K562 (cell line): ENCODE data around the gene PPP1R13L. TPM values are rescaled to one million over a fixed set of nuclear protein-coding genes. Genes with fewer than 3 reads are reported as not detected.

ENCODE experiments used
- BCOR ChIP-seq: fragments of 450-650 bp; IDR thresholded peaks from 2 replicates; pipeline ENCODE4 v1.6.1; 2016
- CBX3 ChIP-seq, 2 experiments: IDR thresholded peaks; 1 replicate in 1 of 2; 2 replicates in 1 of 2; pipeline ENCODE4 v1.6.1; 2012; ENCODE audit warnings: inconsistent platforms in 2 of 2, low read length in 2 of 2, borderline replicate concordance in 1 of 2, control low read depth in 1 of 2
- CC2D1A ChIP-seq: fragments of 450-650 bp; IDR thresholded peaks from 2 replicates; pipeline ENCODE4 v1.6.1; 2017; ENCODE audit warnings: mild to moderate bottlenecking
- CCAR2 ChIP-seq: fragments of 200-400 bp; formaldehyde crosslinking; IDR thresholded peaks from 2 replicates; pipeline ENCODE4 v1.6.1; 2017; ENCODE audit warnings: mild to moderate bottlenecking, low read depth, low read length
- CTBP1 ChIP-seq: fragments of 450-650 bp; IDR thresholded peaks from 2 replicates; pipeline ENCODE4 v1.6.1; 2016; ENCODE audit warnings: borderline replicate concordance
- GTF2A2 ChIP-seq: IDR thresholded peaks from 2 replicates; pipeline ENCODE4 v1.6.1; 2016; ENCODE audit warnings: mild to moderate bottlenecking, missing genetic modification characterization, missing compliant biosample characterization
- HNRNPLL ChIP-seq: fragments of 200-400 bp; formaldehyde crosslinking; IDR thresholded peaks from 2 replicates; pipeline ENCODE4 v1.6.1; 2017; ENCODE audit warnings: low read length, low read depth, mild to moderate bottlenecking; ENCODE audit not compliant: poor library complexity, severe bottlenecking
- MEF2A ChIP-seq: IDR thresholded peaks from 2 replicates; pipeline ENCODE4 v1.6.1; 2011; ENCODE audit warnings: low read depth, mild to moderate bottlenecking, low read length, moderate library complexity; ENCODE audit not compliant: control insufficient read depth
- MTA3 ChIP-seq: fragments of 450-650 bp; formaldehyde crosslinking; IDR thresholded peaks from 2 replicates; pipeline ENCODE4 v1.6.1; 2017; ENCODE audit warnings: mild to moderate bottlenecking, borderline replicate concordance
- PRMT5 ChIP-seq: sonication (generic); formaldehyde crosslinking; IDR thresholded peaks from 2 replicates; pipeline ENCODE4 v1.5.0; 2020; ENCODE audit warnings: missing genetic modification reagents
- SAFB2 ChIP-seq: fragments of 200-400 bp; formaldehyde crosslinking; IDR thresholded peaks from 2 replicates; pipeline ENCODE4 v1.6.1; 2018; ENCODE audit warnings: borderline replicate concordance, low read length, low read depth, moderate library complexity; ENCODE audit not compliant: severe bottlenecking
- STAT5B ChIP-seq: fragments of 250-450 bp; sonication (Bioruptor Pico); IDR thresholded peaks from 2 replicates; pipeline ENCODE4 v1.8.0; 2021; ENCODE audit warnings: mild to moderate bottlenecking, inconsistent platforms
- TAF9B ChIP-seq: fragments of 450-650 bp; IDR thresholded peaks from 2 replicates; pipeline ENCODE4 v1.6.1; 2018; ENCODE audit warnings: mild to moderate bottlenecking; ENCODE audit not compliant: partially characterized antibody
- TBP ChIP-seq: optimal IDR thresholded peaks from 2 replicates; pipeline ENCODE3; 2011; ENCODE audit warnings: low read depth, low read length, improper control_type of control experiment
- TFAM ChIP-seq: fragments of 250-450 bp; sonication (Bioruptor Pico); conservative IDR thresholded peaks from 2 replicates; pipeline ENCODE4 v1.5.0; 2021; ENCODE audit warnings: mild to moderate bottlenecking, moderate library complexity
- TOE1 ChIP-seq, 2 experiments: fragments of 450-650 bp in 1 of 2; sonication (generic) in 1 of 2; formaldehyde crosslinking in 1 of 2; IDR thresholded peaks; 2 replicates each; pipeline versions ENCODE4 v1.7.1 to v1.8.0; 2016 to 2022; ENCODE audit warnings: borderline replicate concordance in 2 of 2, mild to moderate bottlenecking in 2 of 2, antibody characterized with exemption in 1 of 2, inconsistent platforms in 1 of 2, low read depth in 1 of 2, missing genetic modification reagents in 1 of 2, moderate library complexity in 1 of 2
- ZFP36 ChIP-seq: fragments of 150-350 bp; IDR thresholded peaks from 2 replicates; pipeline ENCODE4 v1.6.1; 2018; ENCODE audit warnings: low read length, low read depth; ENCODE audit not compliant: partially characterized antibody
- ZNF12 ChIP-seq: sonication (generic); formaldehyde crosslinking; IDR thresholded peaks from 2 replicates; pipeline ENCODE4 v1.4.0; 2020; ENCODE audit warnings: mild to moderate bottlenecking, missing genetic modification reagents
- ZNF232 ChIP-seq: sonication (generic); formaldehyde crosslinking; IDR thresholded peaks from 2 replicates; pipeline ENCODE4 v1.8.0; 2022; ENCODE audit warnings: mild to moderate bottlenecking, missing genetic modification reagents
- ZNF76 ChIP-seq: fragments of 250-450 bp; sonication (Bioruptor Pico); IDR thresholded peaks from 2 replicates; pipeline ENCODE4 v1.4.0; 2020; ENCODE audit warnings: mild to moderate bottlenecking, moderate library complexity, borderline replicate concordance
- ZNF766 ChIP-seq: fragments of 200-800 bp; sonication (Bioruptor generic); conservative IDR thresholded peaks from 2 replicates; pipeline ENCODE4 v1.6.1; 2016; ENCODE audit warnings: missing genetic modification characterization, missing compliant biosample characterization
- polyA plus RNA-seq, 8 experiments: library from polyadenylated mRNA; depleted of rRNA in 4 of 8; stranded (reverse) in 5 of 8; unstranded in 3 of 8; fragments of >200 nt; fragmentation: Nextera tagmentation in 2 of 8; fragmentation: Illumina TruSeq in 1 of 8; extraction: Ambion mirVana in 2 of 8; extraction: Trizol in 1 of 8; gene quantifications; 2 replicates each; pipeline versions ENCODE4 v1.2.1 to v1.2.3, GENCODE V29; 2011 to 2014; ENCODE audit warnings: inconsistent platforms in 1 of 8, missing spikeins in 1 of 8
- total RNA-seq, 7 experiments: library from RNA; depleted of rRNA in 6 of 7; stranded (reverse); fragments of >200 nt in 6 of 7; fragmentation: Illumina TruSeq in 2 of 7; extraction: Trizol in 2 of 7; gene quantifications; 2 replicates each; pipeline versions ENCODE4 v1.2.1 to v1.2.3, GENCODE V29; 2011 to 2021; ENCODE audit warnings: low replicate concordance in 1 of 7
- TF ChIP-seq, protein P1 (sequence below), 2 experiments: IDR thresholded peaks; 2 replicates each; pipeline ENCODE4 v1.6.1; 2012; ENCODE audit warnings: improper control_type of control experiment in 2 of 2, low read depth in 2 of 2, low read length in 2 of 2, borderline replicate concordance in 1 of 2
- TF ChIP-seq, protein P2 (sequence below): sonication (generic); formaldehyde crosslinking; IDR thresholded peaks from 2 replicates; pipeline ENCODE4 v1.8.0; 2022; ENCODE audit warnings: mild to moderate bottlenecking, low read depth, missing genetic modification reagents
- TF ChIP-seq, protein P3 (sequence below): sonication (generic); formaldehyde crosslinking; IDR thresholded peaks from 2 replicates; pipeline ENCODE4 v1.8.1; 2022; ENCODE audit warnings: missing genetic modification reagents

The PPP1R13L gene
- total and polyA plus RNA-seq, 9 of the 15 experiments (the other 6 are each of a cell fraction or from before 2014, with no cell fraction given) = 0.32 to 6.7 (median 2.0) TPM

GRCh38 chr19:45443462-45444317, 38.8 kb upstream of the PPP1R13L start (continued):
- TF ChIP-seq CBX3 (IDR thresholded peaks at IDR 0.05; ENCODE audit: borderline replicate concordance in 1 of 2, low read length in 2 of 2) (no peak), TFAM (CRISPR knock-in tag) (no peak), CTBP1 (no peak; the same call in 1 of the 2 replicates), BCOR (no peak), TOE1 (IDR thresholded peaks at IDR 0.05; ENCODE audit: borderline replicate concordance) (no peak; the same call in 1 of the 2 replicates), TOE1 (CRISPR knock-in tag; IDR thresholded peaks at IDR 0.05; ENCODE audit: borderline replicate concordance, low read depth) (no peak), TBP (no peak), ZNF232 (no peak), STAT5B (CRISPR knock-in tag) (no peak), ZNF76 (CRISPR knock-in tag) (no peak), ZNF12 (CRISPR knock-in tag) (no peak; the same call in 1 of the 2 replicates), PRMT5 (CRISPR knock-in tag) (no peak), ZFP36 (peak; percentile 5), MEF2A (no peak), ZNF766 (no peak), HNRNPLL (no peak), CCAR2 (no peak), TAF9B (no peak), GTF2A2 (tag) (no peak), SAFB2 (no peak), MTA3 (peak; percentile 27; the same call in 1 of the 2 replicates), CC2D1A (no peak)
- TF ChIP-seq, protein P1, sequence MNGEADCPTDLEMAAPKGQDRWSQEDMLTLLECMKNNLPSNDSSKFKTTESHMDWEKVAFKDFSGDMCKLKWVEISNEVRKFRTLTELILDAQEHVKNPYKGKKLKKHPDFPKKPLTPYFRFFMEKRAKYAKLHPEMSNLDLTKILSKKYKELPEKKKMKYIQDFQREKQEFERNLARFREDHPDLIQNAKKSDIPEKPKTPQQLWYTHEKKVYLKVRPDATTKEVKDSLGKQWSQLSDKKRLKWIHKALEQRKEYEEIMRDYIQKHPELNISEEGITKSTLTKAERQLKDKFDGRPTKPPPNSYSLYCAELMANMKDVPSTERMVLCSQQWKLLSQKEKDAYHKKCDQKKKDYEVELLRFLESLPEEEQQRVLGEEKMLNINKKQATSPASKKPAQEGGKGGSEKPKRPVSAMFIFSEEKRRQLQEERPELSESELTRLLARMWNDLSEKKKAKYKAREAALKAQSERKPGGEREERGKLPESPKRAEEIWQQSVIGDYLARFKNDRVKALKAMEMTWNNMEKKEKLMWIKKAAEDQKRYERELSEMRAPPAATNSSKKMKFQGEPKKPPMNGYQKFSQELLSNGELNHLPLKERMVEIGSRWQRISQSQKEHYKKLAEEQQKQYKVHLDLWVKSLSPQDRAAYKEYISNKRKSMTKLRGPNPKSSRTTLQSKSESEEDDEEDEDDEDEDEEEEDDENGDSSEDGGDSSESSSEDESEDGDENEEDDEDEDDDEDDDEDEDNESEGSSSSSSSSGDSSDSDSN (IDR thresholded peaks at IDR 0.05; ENCODE audit: borderline replicate concordance in 1 of 2, low read depth in 2 of 2, low read length in 2 of 2) = no peak
- TF ChIP-seq, protein P2, sequence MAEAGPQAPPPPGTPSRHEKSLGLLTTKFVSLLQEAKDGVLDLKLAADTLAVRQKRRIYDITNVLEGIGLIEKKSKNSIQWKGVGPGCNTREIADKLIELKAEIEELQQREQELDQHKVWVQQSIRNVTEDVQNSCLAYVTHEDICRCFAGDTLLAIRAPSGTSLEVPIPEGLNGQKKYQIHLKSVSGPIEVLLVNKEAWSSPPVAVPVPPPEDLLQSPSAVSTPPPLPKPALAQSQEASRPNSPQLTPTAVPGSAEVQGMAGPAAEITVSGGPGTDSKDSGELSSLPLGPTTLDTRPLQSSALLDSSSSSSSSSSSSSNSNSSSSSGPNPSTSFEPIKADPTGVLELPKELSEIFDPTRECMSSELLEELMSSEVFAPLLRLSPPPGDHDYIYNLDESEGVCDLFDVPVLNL (CRISPR knock-in tag) = no peak
- TF ChIP-seq, protein P3, sequence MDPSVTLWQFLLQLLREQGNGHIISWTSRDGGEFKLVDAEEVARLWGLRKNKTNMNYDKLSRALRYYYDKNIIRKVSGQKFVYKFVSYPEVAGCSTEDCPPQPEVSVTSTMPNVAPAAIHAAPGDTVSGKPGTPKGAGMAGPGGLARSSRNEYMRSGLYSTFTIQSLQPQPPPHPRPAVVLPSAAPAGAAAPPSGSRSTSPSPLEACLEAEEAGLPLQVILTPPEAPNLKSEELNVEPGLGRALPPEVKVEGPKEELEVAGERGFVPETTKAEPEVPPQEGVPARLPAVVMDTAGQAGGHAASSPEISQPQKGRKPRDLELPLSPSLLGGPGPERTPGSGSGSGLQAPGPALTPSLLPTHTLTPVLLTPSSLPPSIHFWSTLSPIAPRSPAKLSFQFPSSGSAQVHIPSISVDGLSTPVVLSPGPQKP = no peak
